Liver (tissue), 9 donors: ENCODE measurements around the gene RAB13. TPM values are rescaled to one million over a fixed set of nuclear protein-coding genes. Genes with fewer than 3 reads are reported as not detected.
A peak's percentile ranks its signal among the peaks of the same experiment; 100 is the strongest.

ENCODE experiments used
- DNase-seq: peaks from one replicate; pipeline ENCODE4 v3.0.0-alpha.2; 2017; ENCODE audit warnings: low spot score
- H3K27ac ChIP-seq, 2 donors: one replicate each; pipeline ENCODE4 v1.7.0; 2013; ENCODE audit warnings: inconsistent platforms in 2 of 2, low read length in 2 of 2, control low read depth in 1 of 2, low read depth in 1 of 2, mild to moderate bottlenecking in 1 of 2
- H3K27me3 ChIP-seq, 4 donors: one replicate each; pipeline versions ENCODE4 v1.6.1 to v1.7.0; 2013; ENCODE audit warnings: low read length in 3 of 4, inconsistent platforms in 1 of 4, mild to moderate bottlenecking in 1 of 4, moderate library complexity in 1 of 4; ENCODE audit not compliant: control insufficient read depth in 4 of 4, insufficient read depth in 4 of 4
- H3K36me3 ChIP-seq, 4 donors: one replicate each; pipeline versions ENCODE4 v1.6.1 to v1.7.0; 2013; ENCODE audit warnings: low read length in 3 of 4, mild to moderate bottlenecking in 3 of 4, low read depth in 1 of 4, moderate library complexity in 1 of 4; ENCODE audit not compliant: control insufficient read depth in 4 of 4, insufficient read depth in 3 of 4
- H3K4me1 ChIP-seq, 4 donors: one replicate each; pipeline versions ENCODE4 v1.6.1 to v1.7.0; 2013; ENCODE audit warnings: low read length in 3 of 4, mild to moderate bottlenecking in 3 of 4, moderate library complexity in 1 of 4; ENCODE audit not compliant: control insufficient read depth in 4 of 4, insufficient read depth in 4 of 4
- H3K4me3 ChIP-seq, 3 donors: one replicate each; pipeline versions ENCODE4 v1.6.1 to v1.7.0; 2013; ENCODE audit warnings: low read length in 3 of 3, control low read depth in 1 of 3, low read depth in 1 of 3, mild to moderate bottlenecking in 1 of 3
- H3K9ac ChIP-seq, 2 donors: one replicate each; pipeline ENCODE4 v1.7.0; 2013; ENCODE audit warnings: low read length in 2 of 2, mild to moderate bottlenecking in 2 of 2, moderate library complexity in 2 of 2, control low read depth in 1 of 2, low read depth in 1 of 2
- H3K9me3 ChIP-seq, 4 donors: one replicate each; pipeline versions ENCODE4 v1.6.1 to v1.7.0; 2013; ENCODE audit warnings: low read length in 3 of 4; ENCODE audit not compliant: control insufficient read depth in 4 of 4
- ATF3 ChIP-seq: IDR thresholded peaks from 2 replicates; pipeline ENCODE4 v1.6.1; 2016; ENCODE audit warnings: antibody characterized with exemption
- FOXA1 ChIP-seq: IDR thresholded peaks from 2 replicates; pipeline ENCODE4 v1.6.1; 2016; ENCODE audit warnings: antibody characterized with exemption
- GABPA ChIP-seq, 2 donors: IDR thresholded peaks in 1 of 2; conservative IDR thresholded peaks in 1 of 2; 2 replicates each; pipeline ENCODE4 v1.6.1; 2016; ENCODE audit warnings: antibody characterized with exemption in 2 of 2, mild to moderate bottlenecking in 1 of 2, moderate library complexity in 1 of 2
- HNF4A ChIP-seq, 2 donors: conservative IDR thresholded peaks; 2 replicates each; pipeline ENCODE4 v1.6.1; 2016; ENCODE audit warnings: antibody characterized with exemption in 2 of 2, mild to moderate bottlenecking in 2 of 2
- HNF4G ChIP-seq: IDR thresholded peaks from 2 replicates; pipeline ENCODE4 v1.6.1; 2016; ENCODE audit warnings: antibody characterized with exemption
- JUND ChIP-seq, 2 donors: IDR thresholded peaks; 2 replicates each; pipeline ENCODE4 v1.6.1; 2016; ENCODE audit warnings: antibody characterized with exemption in 2 of 2
- NR2F2 ChIP-seq: IDR thresholded peaks from 2 replicates; pipeline ENCODE4 v1.6.1; 2016; ENCODE audit warnings: antibody characterized with exemption
- RAD21 ChIP-seq, 2 donors: IDR thresholded peaks; 2 replicates each; pipeline ENCODE4 v1.6.1; 2016; ENCODE audit warnings: antibody characterized with exemption in 2 of 2, mild to moderate bottlenecking in 2 of 2
- REST ChIP-seq: IDR thresholded peaks from 2 replicates; pipeline ENCODE4 v1.6.1; 2016; ENCODE audit warnings: antibody characterized with exemption, mild to moderate bottlenecking
- RXRA ChIP-seq, 2 donors: IDR thresholded peaks; 2 replicates each; pipeline ENCODE4 v1.6.1; 2017 to 2018; ENCODE audit warnings: antibody characterized with exemption in 2 of 2, mild to moderate bottlenecking in 1 of 2
- SP1 ChIP-seq: IDR thresholded peaks from 2 replicates; pipeline ENCODE4 v1.6.1; 2018; ENCODE audit warnings: antibody characterized with exemption, mild to moderate bottlenecking
- YY1 ChIP-seq: IDR thresholded peaks from 2 replicates; pipeline ENCODE4 v1.6.1; 2016; ENCODE audit warnings: antibody characterized with exemption, mild to moderate bottlenecking
- WGBS: extraction: QIAGEN DNeasy Blood & Tissue Kit; methylation state at CpG from one replicate; pipeline ENCODE4 v1.1.7; 2013; 5-methylcytosine and 5-hydroxymethylcytosine counted together
- polyA plus RNA-seq, 2 donors: library from polyadenylated mRNA; stranded (reverse) in 1 of 2; unstranded in 1 of 2; fragments of 200-250 nt in 1 of 2; fragments of >200 nt in 1 of 2; fragmentation: Nextera tagmentation in 1 of 2; extraction: Ambion mirVana in 1 of 2; gene quantifications; one replicate each; pipeline versions ENCODE4 v1.2.1 to v1.2.3, GENCODE V29; 2013 to 2015
- total RNA-seq, 2 donors: library from RNA; depleted of rRNA; stranded (reverse); fragments of >200 nt; gene quantifications; one replicate each; pipeline ENCODE4 v1.2.3, GENCODE V29; 2014
- TF ChIP-seq, protein P1 (sequence below): fragments of 150-350 bp; IDR thresholded peaks from 2 replicates; pipeline ENCODE4 v1.5.1; 2017; ENCODE audit warnings: improper control_type of control experiment, low read depth, low read length; ENCODE audit not compliant: missing input control
- donor health status: healthy.
- donor health status: healthy.
- donor health status: healthy.
- donor health status: healthy.
- donor health status: healthy.

Gene RAB13
- total and polyA plus RNA-seq, 4 donors: 18.0 to 72.9 (median 32.5) TPM

- peaks cover 14 to 38% (median 24%) of the 10 kb centered on the region in 4 donors for H3K4me1 ChIP-seq
- peak within 1 kb of the TSS; percentile 94 to 95 for H3K27ac ChIP-seq
- DNase-seq: peak; percentile 86
- TF ChIP-seq YY1: no peak
- TF ChIP-seq NR2F2: peak; percentile 31
- TF ChIP-seq HNF4G: peak; percentile 19
- TF ChIP-seq, protein P1, sequence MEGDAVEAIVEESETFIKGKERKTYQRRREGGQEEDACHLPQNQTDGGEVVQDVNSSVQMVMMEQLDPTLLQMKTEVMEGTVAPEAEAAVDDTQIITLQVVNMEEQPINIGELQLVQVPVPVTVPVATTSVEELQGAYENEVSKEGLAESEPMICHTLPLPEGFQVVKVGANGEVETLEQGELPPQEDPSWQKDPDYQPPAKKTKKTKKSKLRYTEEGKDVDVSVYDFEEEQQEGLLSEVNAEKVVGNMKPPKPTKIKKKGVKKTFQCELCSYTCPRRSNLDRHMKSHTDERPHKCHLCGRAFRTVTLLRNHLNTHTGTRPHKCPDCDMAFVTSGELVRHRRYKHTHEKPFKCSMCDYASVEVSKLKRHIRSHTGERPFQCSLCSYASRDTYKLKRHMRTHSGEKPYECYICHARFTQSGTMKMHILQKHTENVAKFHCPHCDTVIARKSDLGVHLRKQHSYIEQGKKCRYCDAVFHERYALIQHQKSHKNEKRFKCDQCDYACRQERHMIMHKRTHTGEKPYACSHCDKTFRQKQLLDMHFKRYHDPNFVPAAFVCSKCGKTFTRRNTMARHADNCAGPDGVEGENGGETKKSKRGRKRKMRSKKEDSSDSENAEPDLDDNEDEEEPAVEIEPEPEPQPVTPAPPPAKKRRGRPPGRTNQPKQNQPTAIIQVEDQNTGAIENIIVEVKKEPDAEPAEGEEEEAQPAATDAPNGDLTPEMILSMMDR: peak; percentile 96
- peak; percentile 15 to 39 for TF ChIP-seq HNF4A (conservative IDR thresholded peaks at IDR 0.05)
- peak; percentile 87 to 97 for TF ChIP-seq RXRA (IDR thresholded peaks at IDR 0.05)
- TF ChIP-seq FOXA1: no peak
- TF ChIP-seq REST: no peak
- peak; percentile 68 to 84 for TF ChIP-seq RAD21 (IDR thresholded peaks at IDR 0.05)
- peak; percentile 71 for TF ChIP-seq SP1
- H3K9me3 ChIP-seq: no peaks in the 10 kb centered on the region
- peak within 1 kb of the TSS; percentile 80 to 97 (median 87) for H3K4me3 ChIP-seq
- WGBS: 10% methylated on average over 28 of the region's 28 CpGs
- H3K9ac ChIP-seq: peak within 1 kb of the TSS; percentile 24 to 85
- H3K36me3 ChIP-seq: peaks cover 11 to 36% (median 21%) of the 10 kb centered on the region in 4 donors
- H3K27me3 ChIP-seq: no peaks in the 10 kb centered on the region
Measured at GRCh38 chr1:153946622-153947241, 39.4 kb downstream of the RAB13 start, which contains the start of gene DENND4B. Gene DENND4B, minus strand, starts transcription at chr1:153946718. Its CDS starts 2,344 bp downstream, at chr1:153944374.

- H3K4me3 ChIP-seq: peak overlapping the region; percentile 80 to 97 (median 87)
- H3K9me3 ChIP-seq: no peaks in the 10 kb centered on the region
- peaks cover 14 to 38% (median 24%) of the 10 kb centered on the region in 4 donors for H3K4me1 ChIP-seq
- no peaks in the 10 kb centered on the region for H3K27me3 ChIP-seq
- peak in 1 of 2 donors; percentile 65 for TF ChIP-seq GABPA (IDR thresholded peaks at IDR 0.05 in 1 of 2, conservative IDR thresholded peaks at IDR 0.05 in 1 of 2)
- peak; percentile 13 for TF ChIP-seq REST
- TF ChIP-seq RAD21 (IDR thresholded peaks at IDR 0.05): peak in 1 of 2 donors; percentile 49
- TF ChIP-seq HNF4A (conservative IDR thresholded peaks at IDR 0.05): peak in 1 of 2 donors; percentile 42
- no peak for TF ChIP-seq JUND (IDR thresholded peaks at IDR 0.05)
- TF ChIP-seq ATF3: no peak
- peak; percentile 33 for TF ChIP-seq SP1
- peak; percentile 32 to 52 for TF ChIP-seq RXRA (IDR thresholded peaks at IDR 0.05)
- peak overlapping the region; percentile 94 to 95 for H3K27ac ChIP-seq
- H3K9ac ChIP-seq: peak overlapping the region; percentile 24 to 85
- H3K36me3 ChIP-seq: peaks cover 5 to 33% (median 18%) of the 10 kb centered on the region in 4 donors
- DNase-seq: peak; percentile 69
- WGBS: under 1% methylated on average over 95 of the region's 95 CpGs
Measured at GRCh38 chr1:153945795-153946621, 40.1 kb downstream of the RAB13 start.
